Astrocyte (in vitro differentiated cells and primary cell): Measurements from ENCODE around the gene ARNT2.

Source experiments
- EZH2 ChIP-seq: IDR thresholded peaks from 2 replicates; pipeline ENCODE4 v1.6.1; 2012; ENCODE audit warnings: mild to moderate bottlenecking, low read length, inconsistent platforms; ENCODE audit not compliant: insufficient read depth
- TF ChIP-seq, protein P1 (sequence below): IDR thresholded peaks from 2 replicates; pipeline ENCODE4 v1.5.1; 2011; ENCODE audit warnings: low read depth, mild to moderate bottlenecking, inconsistent platforms, low read length, moderate library complexity; ENCODE audit not compliant: insufficient read depth

DNA sequence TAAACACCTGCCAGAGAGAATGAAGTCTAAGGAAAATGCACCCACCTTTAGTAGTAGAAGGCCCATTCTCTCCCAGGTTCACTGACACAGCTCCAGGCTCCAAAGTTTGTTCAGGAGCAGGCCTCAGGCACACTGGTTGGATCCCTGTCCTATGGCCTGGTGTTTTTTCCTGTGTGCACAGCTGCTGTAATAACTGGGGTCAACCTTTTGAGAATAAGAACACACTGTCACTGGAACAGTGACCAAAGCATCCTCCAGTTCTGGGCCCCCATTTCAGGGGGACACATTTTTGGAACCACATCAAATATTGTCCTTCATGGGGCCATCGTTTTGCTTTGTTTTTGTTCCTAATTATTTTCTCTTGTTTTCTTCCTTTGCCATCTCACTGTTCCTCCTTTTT lies 95.8 kb downstream of the ARNT2 start:
- TF ChIP-seq, protein P1, sequence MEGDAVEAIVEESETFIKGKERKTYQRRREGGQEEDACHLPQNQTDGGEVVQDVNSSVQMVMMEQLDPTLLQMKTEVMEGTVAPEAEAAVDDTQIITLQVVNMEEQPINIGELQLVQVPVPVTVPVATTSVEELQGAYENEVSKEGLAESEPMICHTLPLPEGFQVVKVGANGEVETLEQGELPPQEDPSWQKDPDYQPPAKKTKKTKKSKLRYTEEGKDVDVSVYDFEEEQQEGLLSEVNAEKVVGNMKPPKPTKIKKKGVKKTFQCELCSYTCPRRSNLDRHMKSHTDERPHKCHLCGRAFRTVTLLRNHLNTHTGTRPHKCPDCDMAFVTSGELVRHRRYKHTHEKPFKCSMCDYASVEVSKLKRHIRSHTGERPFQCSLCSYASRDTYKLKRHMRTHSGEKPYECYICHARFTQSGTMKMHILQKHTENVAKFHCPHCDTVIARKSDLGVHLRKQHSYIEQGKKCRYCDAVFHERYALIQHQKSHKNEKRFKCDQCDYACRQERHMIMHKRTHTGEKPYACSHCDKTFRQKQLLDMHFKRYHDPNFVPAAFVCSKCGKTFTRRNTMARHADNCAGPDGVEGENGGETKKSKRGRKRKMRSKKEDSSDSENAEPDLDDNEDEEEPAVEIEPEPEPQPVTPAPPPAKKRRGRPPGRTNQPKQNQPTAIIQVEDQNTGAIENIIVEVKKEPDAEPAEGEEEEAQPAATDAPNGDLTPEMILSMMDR, result no peak
- no peak for TF ChIP-seq EZH2
